Caco-2 (cell line): Measurements from ENCODE around the gene PDSS1. TPM values are rescaled to one million over a fixed set of nuclear protein-coding genes. Genes with fewer than 3 reads are reported as not detected.

Experiments used
- BruUV-seq: library from RNA; stranded (reverse); fragments of 400-500 nt; replicated peaks from 2 replicates; lab custom pipeline; 2021; lab: Mats Ljungman, UMichigan
- CTCF ChIA-PET: fragments of 300-600 bp; sonication (Branson Sonifier 250); formaldehyde crosslinking; loops from one replicate; lab custom pipeline; 2022; ENCODE audit warnings: antibody characterized with exemption; lab: Charles Lee
- POLR2A ChIA-PET: fragments of 300-600 bp; sonication (Branson Sonifier 250); formaldehyde crosslinking; loops from one replicate; lab custom pipeline; 2022; ENCODE audit warnings: antibody characterized with exemption; lab: Charles Lee
- DNase-seq, 2 experiments: peaks; one replicate each; pipeline versions ENCODE4 v3.0.0 to v3.0.0-alpha.2; 2020 to 2022
- H3K27me3 ChIP-seq: replicated peaks from 2 replicates; pipeline ENCODE4 v1.6.0; 2011; ENCODE audit warnings: low read length; ENCODE audit not compliant: control insufficient read depth, insufficient read depth
- H3K36me3 ChIP-seq: 2 replicates; pipeline ENCODE4 v1.5.1; 2011; ENCODE audit warnings: low read length; ENCODE audit not compliant: control insufficient read depth, insufficient read depth
- H3K4me1 ChIP-seq: fragments of 250-450 bp; sonication (Bioruptor Pico); 2 replicates; pipeline ENCODE4 v1.5.1; 2020; ENCODE audit warnings: mild to moderate bottlenecking
- H3K4me3 ChIP-seq: 2 replicates; pipeline ENCODE4 v1.5.1; 2011; ENCODE audit warnings: low read depth, mild to moderate bottlenecking, control low read depth, low read length
- H3K9me3 ChIP-seq: fragments of 250-450 bp; sonication (Bioruptor Pico); 2 replicates; pipeline ENCODE4 v1.5.1; 2020; ENCODE audit warnings: mild to moderate bottlenecking, moderate library complexity
- H3K27ac Mint-ChIP-seq: one replicate; pipeline ENCODE4 v1.8.0; 2022; ENCODE audit warnings: mixed read lengths; ENCODE audit not compliant: unreplicated experiment
- H3K27me3 Mint-ChIP-seq: one replicate; pipeline ENCODE4 v1.8.0; 2022; ENCODE audit warnings: mixed read lengths; ENCODE audit not compliant: insufficient read depth, unreplicated experiment
- H3K36me3 Mint-ChIP-seq: one replicate; pipeline ENCODE4 v1.8.0; 2022; ENCODE audit warnings: mild to moderate bottlenecking, mixed read lengths; ENCODE audit not compliant: insufficient read depth, unreplicated experiment
- H3K4me1 Mint-ChIP-seq: one replicate; pipeline ENCODE4 v1.8.0; 2022; ENCODE audit warnings: low read depth, mixed read lengths; ENCODE audit not compliant: unreplicated experiment
- H3K4me3 Mint-ChIP-seq: one replicate; pipeline ENCODE4 v1.8.0; 2022; ENCODE audit warnings: mild to moderate bottlenecking, moderate library complexity, mixed read lengths; ENCODE audit not compliant: unreplicated experiment
- H3K9me3 Mint-ChIP-seq: one replicate; pipeline ENCODE4 v1.8.0; 2022; ENCODE audit warnings: mixed read lengths; ENCODE audit not compliant: unreplicated experiment
- intact Hi-C: fragments of 100-400 bp; cut with micrococcal nuclease; formaldehyde crosslinking; loops from one replicate; pipeline ENCODE4 v1.10.0; 2022; ENCODE audit not compliant: unreplicated experiment
- total RNA-seq: library from RNA; stranded (reverse); gene quantifications from 2 replicates; pipeline ENCODE4 v1.2.3, GENCODE V29; 2022
- TF ChIP-seq, protein P1 (sequence below), 2 experiments: fragments of 200-600 bp in 1 of 2; IDR thresholded peaks; 1 replicate in 1 of 2; 2 replicates in 1 of 2; pipeline versions ENCODE4 v1.5.1 to v1.8.0; 2011 to 2022; ENCODE audit warnings: antibody characterized with exemption in 1 of 2, control low read depth in 1 of 2, inconsistent platforms in 1 of 2, low read depth in 1 of 2, low read length in 1 of 2, mild to moderate bottlenecking in 1 of 2, moderate library complexity in 1 of 2; ENCODE audit not compliant: insufficient read depth in 1 of 2, severe bottlenecking in 1 of 2, unreplicated experiment in 1 of 2

The PDSS1 gene
- total RNA-seq, 1 experiment from 2014 or later, result 24.9 TPM

- Mint-ChIP-seq H3K4me1 (peaks cover 12% of the 10 kb centered on the region), H3K36me3 (peaks cover 100% of the 10 kb centered on the region), H3K27ac (no peak overlapping the region), H3K27me3 (no peaks in the 10 kb centered on the region), H3K9me3 (no peaks in the 10 kb centered on the region), H3K4me3 (no peak overlapping the region)
- peaks cover 5% of the 10 kb centered on the region for H3K36me3 ChIP-seq
- DNase-seq, result no peak
- CTCF ChIA-PET, result no interaction called here
- no peaks in the 10 kb centered on the region for H3K9me3 ChIP-seq
- TF ChIP-seq, protein P1, sequence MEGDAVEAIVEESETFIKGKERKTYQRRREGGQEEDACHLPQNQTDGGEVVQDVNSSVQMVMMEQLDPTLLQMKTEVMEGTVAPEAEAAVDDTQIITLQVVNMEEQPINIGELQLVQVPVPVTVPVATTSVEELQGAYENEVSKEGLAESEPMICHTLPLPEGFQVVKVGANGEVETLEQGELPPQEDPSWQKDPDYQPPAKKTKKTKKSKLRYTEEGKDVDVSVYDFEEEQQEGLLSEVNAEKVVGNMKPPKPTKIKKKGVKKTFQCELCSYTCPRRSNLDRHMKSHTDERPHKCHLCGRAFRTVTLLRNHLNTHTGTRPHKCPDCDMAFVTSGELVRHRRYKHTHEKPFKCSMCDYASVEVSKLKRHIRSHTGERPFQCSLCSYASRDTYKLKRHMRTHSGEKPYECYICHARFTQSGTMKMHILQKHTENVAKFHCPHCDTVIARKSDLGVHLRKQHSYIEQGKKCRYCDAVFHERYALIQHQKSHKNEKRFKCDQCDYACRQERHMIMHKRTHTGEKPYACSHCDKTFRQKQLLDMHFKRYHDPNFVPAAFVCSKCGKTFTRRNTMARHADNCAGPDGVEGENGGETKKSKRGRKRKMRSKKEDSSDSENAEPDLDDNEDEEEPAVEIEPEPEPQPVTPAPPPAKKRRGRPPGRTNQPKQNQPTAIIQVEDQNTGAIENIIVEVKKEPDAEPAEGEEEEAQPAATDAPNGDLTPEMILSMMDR (IDR thresholded peaks at IDR 0.05; ENCODE audit: insufficient read depth in 1 of 2, low read depth in 1 of 2, low read length in 1 of 2, severe bottlenecking in 1 of 2, unreplicated experiment in 1 of 2), result no peak
- POLR2A ChIA-PET, result no interaction called here
- no peak overlapping the region for H3K4me3 ChIP-seq
- H3K27me3 ChIP-seq, result no peaks in the 10 kb centered on the region
- no TSS peak for BruUV-seq
- peaks cover 31% of the 10 kb centered on the region for H3K4me1 ChIP-seq
- intact Hi-C loops, result no loop called here
Measured at GRCh38 chr10:26741368-26741767, 43.9 kb downstream of the PDSS1 start.

DNA sequence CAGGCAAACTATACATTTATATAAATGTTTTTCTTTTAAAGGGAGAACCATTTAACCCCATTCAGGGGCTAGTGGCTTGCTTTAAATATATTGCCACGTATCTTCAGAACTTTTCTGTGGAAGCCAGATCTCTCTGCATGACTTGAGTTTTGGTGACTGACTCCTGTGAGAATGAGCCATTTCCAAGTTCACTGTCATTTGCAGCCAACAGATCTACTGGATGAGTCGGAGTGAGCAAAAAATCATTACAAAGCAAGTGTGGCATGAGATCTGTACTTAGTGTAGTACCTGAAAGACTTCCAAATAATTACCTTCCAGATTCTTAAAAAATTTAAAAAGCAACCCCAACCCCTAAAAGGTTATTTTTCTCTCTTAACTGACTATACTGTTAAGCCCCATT lies 45.6 kb downstream of the PDSS1 start:
- Mint-ChIP-seq H3K9me3 (no peaks in the 10 kb centered on the region), H3K27me3 (no peaks in the 10 kb centered on the region), H3K4me3 (no peak overlapping the region), H3K4me1 (peaks cover 12% of the 10 kb centered on the region), H3K27ac (no peak overlapping the region), H3K36me3 (peaks cover 95% of the 10 kb centered on the region)
- no TSS peak for BruUV-seq
- H3K4me3 ChIP-seq, result no peak overlapping the region
- DNase-seq, result no peak
- H3K36me3 ChIP-seq, result peaks cover 2% of the 10 kb centered on the region; the same call in 1 of the 2 replicates
- TF ChIP-seq, protein P1 (IDR thresholded peaks at IDR 0.05; ENCODE audit: insufficient read depth in 1 of 2, low read depth in 1 of 2, low read length in 1 of 2, severe bottlenecking in 1 of 2, unreplicated experiment in 1 of 2), result no peak
- intact Hi-C loops, result no loop called here
- H3K27me3 ChIP-seq, result no peaks in the 10 kb centered on the region
- H3K4me1 ChIP-seq, result peaks cover 14% of the 10 kb centered on the region
- ChIA-PET POLR2A (no interaction called here), CTCF (no interaction called here)
- no peaks in the 10 kb centered on the region for H3K9me3 ChIP-seq

DNA sequence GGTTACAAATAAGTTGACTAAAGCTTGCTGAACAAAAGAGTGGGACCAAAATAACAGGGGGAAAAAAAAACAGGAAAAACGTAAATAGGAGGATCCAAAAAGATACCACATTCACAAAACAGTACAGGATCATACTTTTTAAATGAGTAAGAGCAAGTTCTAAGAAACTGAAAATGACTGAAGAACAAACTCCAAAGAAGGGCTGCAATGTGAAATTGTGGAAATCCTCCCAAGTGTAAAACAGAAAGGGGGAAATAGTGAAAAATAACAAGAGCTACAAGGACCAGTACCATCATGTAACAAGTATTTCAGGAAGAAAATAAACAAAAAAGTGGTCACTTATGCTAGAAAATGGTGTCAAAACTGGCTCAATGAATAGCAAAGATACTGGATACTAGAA lies 46.3 kb downstream of the PDSS1 start:
- H3K9me3 Mint-ChIP-seq, result no peaks in the 10 kb centered on the region
- Histone ChIP-seq H3K27me3 (no peaks in the 10 kb centered on the region), H3K9me3 (no peaks in the 10 kb centered on the region), H3K4me1 (peaks cover 7% of the 10 kb centered on the region), H3K4me3 (no peak overlapping the region), H3K36me3 (peaks cover 2% of the 10 kb centered on the region; the same call in 1 of the 2 replicates)
- POLR2A ChIA-PET, result no interaction called here
- no TSS peak for BruUV-seq
- CTCF ChIA-PET, result no interaction called here
- TF ChIP-seq, protein P1 (IDR thresholded peaks at IDR 0.05; ENCODE audit: insufficient read depth in 1 of 2, low read depth in 1 of 2, low read length in 1 of 2, severe bottlenecking in 1 of 2, unreplicated experiment in 1 of 2), result no peak
- H3K27me3 Mint-ChIP-seq, result no peaks in the 10 kb centered on the region
- peaks cover 6% of the 10 kb centered on the region for H3K4me1 Mint-ChIP-seq
- H3K36me3 Mint-ChIP-seq, result peaks cover 87% of the 10 kb centered on the region
- H3K4me3 Mint-ChIP-seq, result no peak overlapping the region
- no peak for DNase-seq
- intact Hi-C loops, result no loop called here
- no peak overlapping the region for H3K27ac Mint-ChIP-seq
